ENCODE measurements around the gene PSD2.

The PSD2 gene

GRCh38 chr5:139788294-139788910 lies 7.2 kb upstream of the PSD2 start:
- Histone ChIP-seq H3K4me3 (ENCODE audit: low read length) (no peak overlapping the region; the same call in 1 of the 2 replicates), H3K4me2 (ENCODE audit: low read length) (peak overlapping the region; percentile 100; the same call in 1 of the 2 replicates)

GRCh38 chr5:139789116-139789844 lies 6.3 kb upstream of the PSD2 start:
- TF ChIP-seq CTCF (IDR thresholded peaks at IDR 0.05; ENCODE audit: low read depth, low read length, poor library complexity, severe bottlenecking), result no peak
- TF ChIP-seq EZH2phosphoT487 (IDR thresholded peaks at IDR 0.05; ENCODE audit: borderline replicate concordance, low read length), result no peak
- Histone ChIP-seq H3K4me3 (ENCODE audit: low read length) (no peak overlapping the region), H3K79me2 (ENCODE audit: control insufficient read depth, low read length) (no peaks in the 10 kb centered on the region), H3K9me2 (replicated peaks; ENCODE audit: control insufficient read depth, low read length) (no peaks in the 10 kb centered on the region), H3K4me1 (ENCODE audit: control insufficient read depth, low read length) (peaks cover 4% of the 10 kb centered on the region), H3K27ac (ENCODE audit: low read depth, low read length) (no peak overlapping the region), H3K36me3 (ENCODE audit: control insufficient read depth, low read length) (no peaks in the 10 kb centered on the region), H4K20me1 (ENCODE audit: control insufficient read depth, insufficient read depth, low read depth, low read length) (no peaks in the 10 kb centered on the region), H3K9me3 (ENCODE audit: control insufficient read depth, insufficient read depth, low read length) (no peaks in the 10 kb centered on the region), H3K4me2 (ENCODE audit: low read length) (no peak overlapping the region), H3K27me3 (ENCODE audit: control insufficient read depth, low read length) (peaks cover 11% of the 10 kb centered on the region), H3F3A (ENCODE audit: control insufficient read depth, insufficient read depth) (no peaks in the 10 kb centered on the region; the same call in 1 of the 2 replicates)

More at GRCh38 chr5:139788294-139788910, 7.2 kb upstream of the PSD2 start:
- Histone ChIP-seq H3K4me1 (ENCODE audit: control insufficient read depth, low read length) (peaks cover 4% of the 10 kb centered on the region), H3K9me3 (ENCODE audit: control insufficient read depth, insufficient read depth, low read length) (no peaks in the 10 kb centered on the region), H3K36me3 (ENCODE audit: control insufficient read depth, low read length) (no peaks in the 10 kb centered on the region), H3K9me2 (replicated peaks; ENCODE audit: control insufficient read depth, low read length) (no peaks in the 10 kb centered on the region), H4K20me1 (ENCODE audit: control insufficient read depth, insufficient read depth, low read depth, low read length) (no peaks in the 10 kb centered on the region), H3K27ac (ENCODE audit: low read depth, low read length) (no peak overlapping the region), H3K79me2 (ENCODE audit: control insufficient read depth, low read length) (no peaks in the 10 kb centered on the region), H3F3A (ENCODE audit: control insufficient read depth, insufficient read depth) (no peaks in the 10 kb centered on the region; the same call in 1 of the 2 replicates), H3K27me3 (ENCODE audit: control insufficient read depth, low read length) (peaks cover 11% of the 10 kb centered on the region)
- TF ChIP-seq EZH2phosphoT487 (IDR thresholded peaks at IDR 0.05; ENCODE audit: borderline replicate concordance, low read length) (no peak), CTCF (IDR thresholded peaks at IDR 0.05; ENCODE audit: low read depth, low read length, poor library complexity, severe bottlenecking) (no peak)

GRCh38 chr5:139789845-139790189 lies 5.8 kb upstream of the PSD2 start:
- H3K9me3 ChIP-seq (ENCODE audit: control insufficient read depth, insufficient read depth, low read length), result no peaks in the 10 kb centered on the region
- no peak overlapping the region for H3K4me3 ChIP-seq (ENCODE audit: low read length)
- H3K27ac ChIP-seq (ENCODE audit: low read depth, low read length), result no peak overlapping the region
- no peaks in the 10 kb centered on the region for H4K20me1 ChIP-seq (ENCODE audit: control insufficient read depth, insufficient read depth, low read depth, low read length)
- no peak overlapping the region for H3K4me2 ChIP-seq (ENCODE audit: low read length)
- peaks cover 4% of the 10 kb centered on the region for H3K4me1 ChIP-seq (ENCODE audit: control insufficient read depth, low read length)
- H3K36me3 ChIP-seq (ENCODE audit: control insufficient read depth, low read length), result no peaks in the 10 kb centered on the region
- TF ChIP-seq EZH2phosphoT487 (IDR thresholded peaks at IDR 0.05; ENCODE audit: borderline replicate concordance, low read length) (no peak), CTCF (IDR thresholded peaks at IDR 0.05; ENCODE audit: low read depth, low read length, poor library complexity, severe bottlenecking) (no peak)
- peaks cover 11% of the 10 kb centered on the region for H3K27me3 ChIP-seq (ENCODE audit: control insufficient read depth, low read length)
- H3K79me2 ChIP-seq (ENCODE audit: control insufficient read depth, low read length), result no peaks in the 10 kb centered on the region
- no peaks in the 10 kb centered on the region for H3K9me2 ChIP-seq (replicated peaks; ENCODE audit: control insufficient read depth, low read length)
- no peaks in the 10 kb centered on the region; the same call in 1 of the 2 replicates for H3F3A ChIP-seq (ENCODE audit: control insufficient read depth, insufficient read depth)
